HG03565 (cell line): ENCODE measurements around the gene PMEL.
"Not testable (repeated sequence)": the region's sequence is repeated elsewhere in the genome, so short reads cannot be mapped to it uniquely, and the experiment has no call there.

Experiments
- ATAC-seq: cut with Tn5 transposase; IDR thresholded peaks from one replicate; pipeline ENCODE4 v1.9.1; 2021; ENCODE audit warnings: mild to moderate bottlenecking, moderate library complexity; ENCODE audit not compliant: unreplicated experiment

PMEL gene

GRCh38 chr12:55983232-55983842 is 17.5 kb upstream of the PMEL start:
- ATAC-seq, result no peak

- ATAC-seq, result peak; percentile 85
These were observed 16.6 kb upstream of the PMEL start for GRCh38 chr12:55982319-55982936.

- ATAC-seq, result not testable (repeated sequence)
These were observed 16.0 kb upstream of the PMEL start for GRCh38 chr12:55981882-55982281.

GRCh38 chr12:55979069-55979468 is 13.2 kb upstream of the PMEL start:
- no peak for ATAC-seq

GRCh38 chr12:55978393-55978792 is 12.6 kb upstream of the PMEL start:
- ATAC-seq, result no peak

GRCh38 chr12:55974308-55974730 is 8.5 kb upstream of the PMEL start:
- ATAC-seq, result no peak

GRCh38 chr12:55973599-55974307 is 7.9 kb upstream of the PMEL start, which contains the start of gene RAB5B:
Gene RAB5B (plus strand): TSS chr12:55974078. CDS start chr12:55986961, 12,883 bp downstream.
- peak; percentile 83 for ATAC-seq

- ATAC-seq, result no peak
These were observed 7.2 kb upstream of the PMEL start for GRCh38 chr12:55972911-55973598.

- ATAC-seq, result no peak
These were observed 6.6 kb upstream of the PMEL start for GRCh38 chr12:55972456-55972855.

GRCh38 chr12:55972042-55972441 is 6.2 kb upstream of the PMEL start:
- no peak for ATAC-seq

GRCh38 chr12:55970775-55971174 is 4.9 kb upstream of the PMEL start:
- no peak for ATAC-seq

GRCh38 chr12:55969356-55969755 is 3.5 kb upstream of the PMEL start:
- ATAC-seq, result no peak

GRCh38 chr12:55966408-55967281 is 803 bp upstream of the PMEL start, which contains the start of gene CDK2:
Gene CDK2 (plus strand): TSS chr12:55966830. CDS start chr12:55967009, 179 bp downstream.
- peak; percentile 75 for ATAC-seq

GRCh38 chr12:55965240-55965639 is 602 bp downstream of the PMEL start:
- ATAC-seq, result no peak

GRCh38 chr12:55963760-55964159 is 2.1 kb downstream of the PMEL start:
- ATAC-seq, result no peak

GRCh38 chr12:55957106-55957859 is 8.6 kb downstream of the PMEL start:
- no peak for ATAC-seq

- no peak for ATAC-seq
These were observed 9.9 kb downstream of the PMEL start for GRCh38 chr12:55955800-55956508.

GRCh38 chr12:55955344-55955743 is 10.5 kb downstream of the PMEL start:
- ATAC-seq, result no peak

- ATAC-seq, result no peak
These were observed 19.3 kb downstream of the PMEL start for GRCh38 chr12:55946553-55946952.
